HG03159 (cell line): Measurements from ENCODE around the gene MID1IP1.

Experiments
- ATAC-seq: cut with Tn5 transposase; IDR thresholded peaks from one replicate; pipeline ENCODE4 v1.9.1; 2021; ENCODE audit warnings: mild to moderate bottlenecking, moderate library complexity; ENCODE audit not compliant: unreplicated experiment

The MID1IP1 gene, protein sequence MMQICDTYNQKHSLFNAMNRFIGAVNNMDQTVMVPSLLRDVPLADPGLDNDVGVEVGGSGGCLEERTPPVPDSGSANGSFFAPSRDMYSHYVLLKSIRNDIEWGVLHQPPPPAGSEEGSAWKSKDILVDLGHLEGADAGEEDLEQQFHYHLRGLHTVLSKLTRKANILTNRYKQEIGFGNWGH

DNA sequence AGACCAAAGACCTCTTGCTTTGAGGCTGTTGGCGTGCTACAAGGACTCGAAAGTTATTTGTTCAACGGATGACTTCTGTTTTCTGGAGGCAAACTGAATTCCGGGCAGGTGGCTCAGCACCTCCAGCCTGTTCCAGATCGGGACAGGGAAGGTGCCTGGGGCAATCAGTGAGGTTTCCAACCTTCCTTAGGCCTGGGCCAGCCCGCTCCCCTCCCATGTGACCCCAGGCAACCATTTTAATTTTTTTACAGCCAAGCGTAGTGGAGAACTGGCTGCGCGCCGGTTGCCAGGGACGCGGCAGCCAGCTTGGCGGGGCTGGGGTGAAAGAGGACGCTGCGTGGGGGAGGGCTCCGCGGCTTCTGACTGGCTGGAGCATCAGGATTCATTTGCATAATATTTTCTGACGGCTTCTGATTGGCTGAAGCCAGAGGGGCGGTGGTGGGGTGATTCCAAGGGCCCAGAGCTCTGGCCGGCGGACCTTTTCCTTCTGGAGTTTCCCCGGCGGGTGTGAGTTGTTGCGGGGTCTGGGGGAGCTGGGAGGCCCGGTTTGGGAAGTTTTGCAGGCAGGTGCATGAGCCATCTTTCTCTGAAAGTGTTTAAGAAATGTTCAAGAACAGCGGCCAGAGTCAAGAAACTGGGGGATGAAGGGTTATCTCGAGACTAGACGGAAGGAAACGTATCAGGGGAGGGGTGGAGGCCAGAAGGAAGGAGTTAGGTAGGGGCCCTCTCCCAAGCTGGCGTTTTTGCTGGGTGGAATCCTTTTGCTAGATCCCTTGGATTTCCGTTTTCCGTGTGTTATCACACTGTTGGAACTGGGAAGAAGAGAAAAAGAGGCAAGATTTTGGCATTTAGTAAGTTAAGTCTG is at the start of gene MID1IP1:
Gene MID1IP1 (plus strand): TSS at position 479 of the 865 bp plus-strand sequence. CDS start 3,488 bp downstream, outside the sequence.
- peak; percentile 55 for ATAC-seq

DNA sequence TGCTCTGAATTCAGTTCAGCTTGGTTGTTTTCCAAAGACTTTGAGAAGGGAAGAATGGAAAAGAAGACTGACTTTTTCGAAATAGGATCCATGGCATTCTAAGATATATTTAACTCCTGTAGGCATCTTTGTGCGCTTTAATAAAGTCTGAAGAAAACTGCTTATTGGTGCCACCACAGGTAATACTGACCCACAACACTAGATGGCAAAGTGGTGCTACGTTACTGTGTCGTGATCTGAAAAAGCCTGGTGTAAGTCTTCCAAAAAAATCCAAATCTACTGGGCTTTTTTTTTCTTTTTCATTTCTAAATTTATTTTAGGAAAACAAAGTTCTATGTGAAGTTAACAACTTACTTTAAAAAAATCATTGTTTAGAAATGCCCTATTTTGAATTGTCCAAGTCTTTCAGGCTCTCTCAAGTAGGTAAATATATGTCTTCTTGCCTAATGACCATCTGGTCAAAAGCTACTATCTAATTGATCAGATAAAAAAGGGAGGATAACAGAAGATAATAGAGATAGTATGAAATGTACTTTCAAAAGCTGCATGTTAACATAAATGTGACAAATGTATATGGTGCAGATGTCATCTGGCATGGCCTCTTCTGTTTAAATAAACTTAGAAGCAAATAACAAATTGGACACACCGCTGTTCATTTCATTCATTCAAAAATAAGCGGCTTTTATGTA is 47.0 kb upstream of the MID1IP1 start:
- ATAC-seq = peak; percentile 54

DNA sequence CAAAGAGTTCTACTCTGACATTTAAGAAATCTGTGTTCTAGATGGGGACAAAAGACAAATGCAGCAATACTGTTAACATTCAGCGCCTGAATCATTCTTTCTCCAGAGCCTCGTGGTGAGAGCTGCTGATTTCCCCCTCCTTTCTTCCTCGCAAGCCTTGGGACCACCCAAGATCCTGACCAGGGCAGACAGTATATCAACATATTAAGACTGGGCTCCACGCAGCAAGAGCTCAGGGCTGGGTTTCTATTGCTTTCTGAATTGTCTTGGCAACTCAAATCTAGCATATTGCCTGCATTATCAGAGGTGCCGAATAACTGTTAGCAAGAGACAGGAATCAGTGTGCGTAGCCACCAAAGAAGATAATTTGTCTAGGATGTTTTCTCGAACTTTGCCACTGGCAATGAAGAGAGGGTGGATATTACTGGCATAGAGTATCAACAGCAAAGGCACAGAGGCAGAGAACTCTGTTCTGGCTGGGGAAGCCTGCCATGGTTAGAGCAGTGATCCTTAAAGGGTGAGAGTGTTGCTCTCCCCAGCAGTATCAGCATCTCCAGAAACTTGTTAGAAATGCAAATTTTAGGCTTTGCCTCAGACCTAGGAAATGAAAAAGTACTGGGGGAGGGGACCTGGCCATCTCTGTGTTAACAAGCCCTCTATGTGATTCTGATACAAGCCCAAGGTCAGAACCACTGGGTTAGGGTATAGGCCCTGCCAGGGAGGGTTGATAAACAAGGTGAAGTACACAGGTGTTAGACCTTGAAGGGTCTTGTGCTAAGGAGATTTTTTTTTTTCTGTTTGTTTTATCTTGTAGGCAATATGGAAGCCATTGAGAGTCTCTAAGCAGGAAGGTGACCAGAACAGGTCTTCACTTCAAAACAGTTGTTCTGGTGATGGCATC is 46.2 kb upstream of the MID1IP1 start:
- ATAC-seq = no peak

DNA sequence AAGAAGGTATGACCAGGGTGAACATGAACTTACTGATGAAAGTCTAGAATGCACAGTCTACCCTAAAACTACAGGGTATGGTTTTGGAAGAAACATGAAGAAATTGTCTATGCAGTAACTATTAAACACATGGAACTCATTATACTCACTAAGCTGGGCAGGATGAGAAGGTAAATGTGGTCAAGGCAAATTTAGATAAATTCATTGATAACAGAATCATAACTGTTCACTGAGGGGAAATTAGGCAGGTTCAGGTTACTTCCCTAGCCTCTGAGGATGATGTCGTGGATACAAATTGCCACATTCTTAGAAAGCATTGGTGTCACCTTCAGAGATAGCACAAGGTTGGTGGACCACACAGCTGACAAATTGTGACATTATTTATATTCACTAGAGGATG is 40.4 kb upstream of the MID1IP1 start:
- ATAC-seq = no peak

DNA sequence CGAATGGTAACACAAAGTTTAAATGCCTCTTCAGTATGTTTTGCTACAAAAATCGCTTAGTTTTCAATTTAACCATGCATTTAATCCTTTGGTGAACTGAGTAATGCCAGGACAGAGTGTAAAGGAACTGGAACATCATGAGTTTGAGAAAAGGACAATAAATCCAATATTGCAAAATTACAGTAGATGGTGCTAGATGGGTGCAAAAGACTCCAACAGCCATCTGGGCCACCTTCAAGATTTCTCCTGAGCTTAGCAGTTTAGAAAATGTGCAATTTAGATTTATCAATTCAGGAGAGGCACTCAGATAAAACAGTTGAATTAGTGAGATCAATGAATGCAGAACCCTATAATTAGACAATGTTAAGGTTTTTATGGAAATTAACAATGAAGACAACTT is 33.2 kb upstream of the MID1IP1 start:
- ATAC-seq = no peak

DNA sequence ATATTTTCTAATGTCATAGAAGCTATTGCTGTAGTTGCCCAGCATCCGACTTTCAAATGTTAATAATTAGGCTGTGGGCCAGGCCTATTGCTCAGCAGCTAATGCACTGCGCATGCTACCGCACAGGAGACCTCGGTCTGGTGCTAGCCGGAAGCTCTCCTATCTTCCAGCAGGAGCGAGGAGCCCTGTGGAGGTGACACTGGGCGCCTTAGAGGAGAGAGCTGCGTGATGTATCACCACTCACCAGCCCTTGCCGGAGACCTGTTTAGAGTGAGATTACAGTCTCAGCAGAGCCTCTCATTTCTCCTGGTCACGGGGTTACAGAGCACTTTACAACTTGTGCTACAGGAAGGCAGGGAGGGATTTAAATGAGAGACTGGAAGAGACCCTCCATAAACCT is 31.1 kb upstream of the MID1IP1 start:
- no peak for ATAC-seq

DNA sequence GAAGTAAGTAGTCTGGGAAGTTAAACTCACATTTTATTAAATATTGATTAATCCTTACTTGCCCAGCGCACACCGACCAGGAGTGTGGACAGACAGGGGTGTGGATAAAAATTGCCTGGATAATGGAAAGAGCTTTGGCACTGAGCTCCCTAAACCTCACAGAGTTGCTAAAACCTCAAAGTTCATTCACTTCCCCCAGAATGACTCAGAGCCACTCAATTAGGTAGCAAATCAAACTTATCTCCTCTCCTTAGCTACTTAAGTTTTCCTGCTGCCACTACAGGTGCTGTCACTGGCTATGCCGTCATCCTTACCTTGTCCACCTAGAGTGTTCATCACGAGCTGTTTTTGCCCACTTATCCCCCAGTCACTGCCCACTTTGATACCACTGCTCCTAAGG is 27.0 kb upstream of the MID1IP1 start:
- ATAC-seq = no peak

DNA sequence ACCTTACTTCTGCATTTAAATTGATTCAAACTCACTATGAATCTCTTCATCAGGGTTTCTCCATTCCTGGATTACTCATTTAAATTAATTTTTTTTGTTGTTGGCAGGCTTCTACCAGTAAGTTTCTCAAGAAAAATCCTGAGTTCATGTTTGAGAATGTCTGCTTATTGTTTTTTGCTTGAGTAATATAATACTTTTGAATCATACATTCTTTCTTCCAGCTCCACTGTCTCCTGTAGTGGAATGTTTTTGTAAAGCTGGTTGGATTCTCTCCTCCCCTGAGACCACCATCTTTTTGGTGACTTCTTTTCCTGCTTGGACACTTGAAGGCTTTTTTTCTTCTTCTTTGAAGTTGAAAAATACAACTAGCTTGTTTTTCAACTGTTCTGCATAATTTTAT is 4.3 kb upstream of the MID1IP1 start:
- no peak for ATAC-seq

DNA sequence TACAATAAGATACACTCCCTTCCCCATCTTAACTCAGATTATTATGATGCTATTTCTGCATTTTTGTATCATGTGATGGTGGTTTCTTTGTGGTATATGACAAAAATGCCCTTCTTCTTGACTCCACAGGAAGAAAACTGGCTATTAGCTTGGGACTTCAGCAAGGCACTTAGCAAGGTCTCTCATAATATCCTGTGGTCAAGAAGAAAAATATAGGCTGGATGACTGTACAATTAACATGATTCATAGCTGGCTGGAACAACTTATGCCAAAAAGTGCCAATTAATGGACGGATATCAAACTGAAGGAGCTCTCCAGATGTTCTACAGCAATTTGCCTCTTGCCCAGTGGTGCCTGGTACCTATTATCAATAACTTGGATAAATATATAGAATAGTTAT is 2.3 kb upstream of the MID1IP1 start:
- no peak for ATAC-seq

DNA sequence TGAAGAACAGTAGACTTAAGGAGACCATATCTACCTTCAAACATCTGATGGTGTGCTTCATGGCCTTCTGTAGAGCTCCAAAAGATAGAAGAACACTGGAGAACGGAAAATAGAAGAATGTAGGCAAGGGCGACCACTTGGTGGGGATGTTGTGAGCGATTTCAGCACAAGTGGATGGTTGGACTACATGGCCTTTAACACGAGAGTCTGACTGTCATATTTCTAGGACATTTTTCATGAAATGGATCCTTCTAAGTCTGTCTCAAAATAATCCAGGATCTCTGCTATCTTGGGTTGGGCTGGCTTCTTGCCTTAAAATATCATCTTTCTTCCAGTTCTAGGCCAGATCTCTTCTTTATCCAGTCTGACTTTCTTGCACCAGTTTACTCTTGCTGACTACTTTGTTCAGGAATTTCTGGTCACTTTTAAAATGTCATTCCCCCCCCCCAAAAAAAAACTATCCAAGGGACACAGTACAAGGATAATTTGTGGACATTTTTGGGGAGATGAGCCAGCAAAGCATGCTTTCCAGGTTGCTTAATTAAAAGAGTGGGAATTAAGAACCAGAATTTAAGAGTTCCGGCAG is 1.2 kb upstream of the MID1IP1 start:
- ATAC-seq = no peak

DNA sequence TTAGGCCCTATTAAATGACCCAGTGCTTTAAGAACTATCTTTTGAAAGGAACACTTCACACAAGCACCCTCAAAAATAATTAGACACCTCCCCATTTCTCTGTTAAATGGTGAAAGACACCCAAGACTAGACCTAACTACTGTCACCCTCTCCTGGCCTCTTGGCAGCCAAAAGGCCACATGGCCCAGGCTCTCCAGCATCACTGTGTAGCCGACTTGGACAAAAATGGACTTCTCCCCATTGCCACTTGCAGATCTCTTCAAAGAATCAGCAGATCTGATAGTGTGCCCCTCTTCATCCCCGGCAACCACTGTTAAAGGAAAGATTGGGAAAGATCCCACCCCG is 2.0 kb downstream of the MID1IP1 start:
- ATAC-seq = no peak

DNA sequence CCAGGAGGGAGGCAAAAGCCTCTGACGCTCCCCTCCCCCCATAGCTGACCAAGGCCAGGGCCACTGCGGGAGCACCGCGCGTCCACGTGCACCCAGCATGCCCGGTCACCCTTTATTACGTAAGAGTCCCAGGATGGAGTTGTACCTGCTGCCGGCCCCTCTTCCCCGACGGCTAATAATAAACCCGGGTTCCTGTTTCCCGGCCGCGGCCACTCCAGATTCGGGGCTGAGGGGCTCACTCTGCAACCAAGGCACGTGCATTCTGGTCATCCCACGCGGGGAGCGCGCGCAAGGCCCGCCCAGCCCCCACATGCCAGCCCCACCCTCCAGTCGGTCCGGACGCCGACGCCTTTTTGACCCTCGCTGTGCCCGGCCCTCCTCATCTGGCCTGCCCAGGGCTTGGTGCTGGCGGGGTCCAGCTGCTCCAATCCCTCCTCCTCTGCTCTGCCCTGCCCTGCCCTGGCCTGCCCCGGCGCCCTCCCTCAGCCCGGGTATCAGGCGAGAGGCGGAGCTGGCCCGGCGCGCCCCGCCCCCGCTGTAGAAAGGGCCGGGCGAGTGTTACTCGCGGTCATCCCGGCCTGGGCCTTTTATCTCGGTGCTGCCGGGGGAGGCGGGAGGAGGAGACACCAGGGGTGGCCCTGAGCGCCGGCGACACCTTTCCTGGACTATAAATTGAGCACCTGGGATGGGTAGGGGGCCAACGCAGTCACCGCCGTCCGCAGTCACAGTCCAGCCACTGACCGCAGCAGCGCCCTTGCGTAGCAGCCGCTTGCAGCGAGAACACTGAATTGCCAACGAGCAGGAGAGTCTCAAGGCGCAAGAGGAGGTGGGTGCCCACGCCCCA is 2.6 kb downstream of the MID1IP1 start:
- peak; percentile 51 for ATAC-seq

DNA sequence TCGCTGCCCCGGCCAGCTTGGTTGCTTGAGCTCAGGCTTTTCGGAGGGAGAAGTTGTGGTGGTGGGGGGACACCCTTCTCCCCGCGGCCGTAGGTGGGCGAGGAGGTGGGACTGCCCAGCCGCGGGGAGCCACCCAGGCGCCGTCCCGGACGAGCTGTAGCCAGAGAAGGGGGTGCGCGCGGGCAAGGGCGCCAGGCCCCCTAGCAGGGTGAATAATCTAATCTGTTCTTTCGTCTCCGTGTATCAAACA is 3.1 kb downstream of the MID1IP1 start:
- no peak for ATAC-seq

DNA sequence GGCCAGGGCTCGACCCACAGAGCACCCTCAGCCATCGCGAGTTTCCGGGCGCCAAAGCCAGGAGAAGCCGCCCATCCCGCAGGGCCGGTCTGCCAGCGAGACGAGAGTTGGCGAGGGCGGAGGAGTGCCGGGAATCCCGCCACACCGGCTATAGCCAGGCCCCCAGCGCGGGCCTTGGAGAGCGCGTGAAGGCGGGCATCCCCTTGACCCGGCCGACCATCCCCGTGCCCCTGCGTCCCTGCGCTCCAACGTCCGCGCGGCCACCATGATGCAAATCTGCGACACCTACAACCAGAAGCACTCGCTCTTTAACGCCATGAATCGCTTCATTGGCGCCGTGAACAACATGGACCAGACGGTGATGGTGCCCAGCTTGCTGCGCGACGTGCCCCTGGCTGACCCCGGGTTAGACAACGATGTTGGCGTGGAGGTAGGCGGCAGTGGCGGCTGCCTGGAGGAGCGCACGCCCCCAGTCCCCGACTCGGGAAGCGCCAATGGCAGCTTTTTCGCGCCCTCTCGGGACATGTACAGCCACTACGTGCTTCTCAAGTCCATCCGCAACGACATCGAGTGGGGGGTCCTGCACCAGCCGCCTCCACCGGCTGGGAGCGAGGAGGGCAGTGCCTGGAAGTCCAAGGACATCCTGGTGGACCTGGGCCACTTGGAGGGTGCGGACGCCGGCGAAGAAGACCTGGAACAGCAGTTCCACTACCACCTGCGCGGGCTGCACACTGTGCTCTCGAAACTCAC is 3.6 kb downstream of the MID1IP1 start:
- no peak for ATAC-seq

DNA sequence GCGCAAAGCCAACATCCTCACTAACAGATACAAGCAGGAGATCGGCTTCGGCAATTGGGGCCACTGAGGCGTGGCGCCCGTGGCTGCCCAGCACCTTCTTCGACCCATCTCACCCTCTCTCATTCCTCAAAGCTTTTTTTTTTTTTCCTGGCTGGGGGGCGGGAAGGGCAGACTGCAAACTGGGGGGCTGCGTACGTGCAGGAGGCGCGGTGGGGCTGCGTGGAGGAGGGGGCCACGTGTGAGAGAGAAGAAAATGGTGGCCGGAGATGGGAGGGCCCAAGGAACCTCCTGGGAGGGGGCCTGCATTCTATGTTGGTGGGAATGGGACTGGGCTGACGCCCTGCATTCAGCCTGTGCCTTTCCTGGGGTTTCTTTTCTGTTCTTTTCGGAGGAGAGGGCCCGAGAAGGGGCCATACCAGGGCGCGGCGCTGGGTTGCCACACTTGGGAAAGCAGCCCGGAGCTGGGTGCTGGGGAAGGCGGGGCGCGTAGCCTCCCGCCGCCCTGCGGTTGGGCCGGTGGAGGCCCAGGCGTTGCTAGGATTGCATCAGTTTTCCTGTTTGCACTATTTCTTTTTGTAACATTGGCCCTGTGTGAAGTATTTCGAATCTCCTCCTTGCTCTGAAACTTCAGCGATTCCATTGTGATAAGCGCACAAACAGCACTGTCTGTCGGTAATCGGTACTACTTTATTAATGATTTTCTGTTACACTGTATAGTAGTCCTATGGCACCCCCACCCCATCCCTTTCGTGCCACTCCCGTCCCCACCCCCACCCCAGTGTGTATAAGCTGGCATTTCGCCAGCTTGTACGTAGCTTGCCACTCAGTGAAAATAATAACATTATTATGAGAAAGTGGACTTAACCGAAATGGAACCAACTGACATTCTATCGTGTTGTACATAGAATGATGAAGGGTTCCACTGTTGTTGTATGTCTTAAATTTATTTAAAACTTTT is 4.5 kb downstream of the MID1IP1 start:
- ATAC-seq = no peak

DNA sequence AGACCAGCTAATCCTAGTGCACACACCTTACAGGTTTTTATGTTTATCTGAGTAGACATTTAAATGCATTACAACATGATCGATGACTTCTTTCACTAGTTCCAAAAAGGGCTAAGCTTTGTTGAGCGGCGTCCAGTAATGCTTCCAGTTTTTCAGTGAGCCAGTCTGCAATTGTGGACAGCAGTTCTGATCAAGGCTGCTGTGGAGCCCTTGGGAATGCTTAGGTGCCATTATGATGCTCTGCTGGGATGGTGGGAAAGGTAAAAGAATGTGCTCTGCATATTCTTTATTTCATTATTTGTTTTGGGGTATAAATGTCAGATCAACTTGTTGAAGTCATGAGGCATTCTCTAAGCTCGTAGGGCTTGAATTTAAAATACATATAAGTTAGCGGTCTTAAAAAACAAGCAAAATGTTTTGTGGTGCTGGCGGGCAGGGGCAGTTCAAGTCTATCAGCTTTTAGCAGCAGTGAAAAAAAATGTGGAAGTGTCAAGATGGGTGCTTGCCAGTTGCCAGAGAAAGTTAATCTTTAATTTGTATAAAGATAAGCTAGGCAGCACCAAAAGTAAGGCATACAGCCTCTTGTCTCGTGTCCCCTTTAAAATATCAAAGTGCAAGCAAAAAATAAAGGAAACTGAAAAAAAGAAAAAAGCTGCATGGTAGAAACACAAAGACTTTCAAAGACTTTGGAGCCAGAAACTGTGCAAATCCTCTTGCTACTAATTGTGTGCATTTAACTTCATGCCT is 5.8 kb downstream of the MID1IP1 start:
- ATAC-seq = no peak

DNA sequence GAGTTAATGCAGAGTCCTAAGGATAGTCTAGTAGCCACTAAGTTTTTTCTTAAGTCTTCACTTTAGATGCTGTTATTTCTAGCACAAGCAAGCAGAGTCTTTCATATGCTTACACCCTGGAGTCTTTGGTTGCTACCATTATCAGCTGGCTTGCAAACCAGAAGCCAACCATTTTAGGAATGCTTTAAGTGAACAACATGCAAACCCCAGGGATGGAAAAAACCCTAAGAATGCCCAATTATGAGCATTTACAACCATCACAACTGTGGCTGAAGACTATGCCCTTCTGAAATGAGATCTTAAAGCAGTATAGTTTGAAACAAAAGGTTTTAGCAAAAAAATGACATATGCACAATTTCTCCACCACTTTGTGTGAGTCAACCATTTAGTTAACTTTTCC is 6.6 kb downstream of the MID1IP1 start:
- no peak for ATAC-seq
